ENCODE measurements around the gene KATNAL2.
"Not testable (repeated sequence)": the region's sequence is repeated elsewhere in the genome, so short reads cannot be mapped to it uniquely, and the experiment has no call there.

KATNAL2 gene

DNA sequence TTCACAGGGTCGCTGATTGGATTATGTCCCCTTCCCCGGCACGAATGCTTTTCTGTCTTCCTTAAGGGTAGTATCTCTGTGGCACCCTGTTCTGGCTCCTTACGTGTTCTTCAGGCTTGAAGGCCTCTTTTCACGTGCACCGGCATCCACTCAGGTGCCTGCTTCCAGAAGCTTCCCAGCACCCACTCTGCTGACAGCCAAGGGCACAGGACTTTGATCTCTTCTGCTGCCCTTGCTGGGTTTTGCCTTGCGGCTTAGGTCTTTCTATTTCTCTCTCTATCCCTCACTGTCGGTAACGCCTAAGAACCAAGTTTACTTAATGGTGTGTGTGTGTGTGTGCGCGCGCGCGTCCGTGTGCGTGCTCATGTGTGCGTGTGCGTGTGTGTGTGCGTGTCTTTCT lies 103.4 kb downstream of the KATNAL2 start:
- not testable (repeated sequence) for H3K36me3 ChIP-seq (replicated peaks in 1 of 2; ENCODE audit: control insufficient read depth in 2 of 2, insufficient read depth in 2 of 2, low read length in 2 of 2); H2BK5ac ChIP-seq (ENCODE audit: low read length); H2AFZ ChIP-seq (ENCODE audit: low read length); H4K91ac ChIP-seq (ENCODE audit: low read depth, low read length, poor library complexity); H2BK12ac ChIP-seq (ENCODE audit: low read length); DNase-seq (ENCODE audit: low spot score); H3K27ac ChIP-seq (replicated peaks; ENCODE audit: low read length); H2AK5ac ChIP-seq (ENCODE audit: low read depth, low read length); H3K14ac ChIP-seq (ENCODE audit: low read length); H2BK120ac ChIP-seq (ENCODE audit: low read depth, low read length); H3K4me3 ChIP-seq (ENCODE audit: low read length in 2 of 2); H3K4me2 ChIP-seq (ENCODE audit: insufficient read depth, low read length, poor library complexity, severe bottlenecking); H2BK15ac ChIP-seq (ENCODE audit: low read length); H3K4me1 ChIP-seq (ENCODE audit: control insufficient read depth in 2 of 2, insufficient read depth in 1 of 2, low read depth in 1 of 2, low read length in 2 of 2); H3K18ac ChIP-seq (ENCODE audit: low read length); H3K27me3 ChIP-seq (ENCODE audit: control insufficient read depth in 3 of 3, insufficient read depth in 3 of 3, low read depth in 1 of 3, low read length in 3 of 3); H3K9me3 ChIP-seq (replicated peaks in 1 of 2; ENCODE audit: control insufficient read depth in 2 of 2, insufficient read depth in 1 of 2, low read depth in 1 of 2, low read length in 2 of 2); H3K79me1 ChIP-seq (ENCODE audit: low read depth, low read length); H3K23ac ChIP-seq (ENCODE audit: low read depth, low read length, poor library complexity); H3K9ac ChIP-seq (ENCODE audit: low read depth, low read length, poor library complexity); H3K4ac ChIP-seq (ENCODE audit: low read length); H4K8ac ChIP-seq (ENCODE audit: low read depth, low read length)
- no CpG with 5 or more reads among the region's 19 CpGs for WGBS, 2 donors (ENCODE audit: extremely low coverage in 2 of 2, insufficient read length in 2 of 2, insufficient replicate concordance in 1 of 2)

DNA sequence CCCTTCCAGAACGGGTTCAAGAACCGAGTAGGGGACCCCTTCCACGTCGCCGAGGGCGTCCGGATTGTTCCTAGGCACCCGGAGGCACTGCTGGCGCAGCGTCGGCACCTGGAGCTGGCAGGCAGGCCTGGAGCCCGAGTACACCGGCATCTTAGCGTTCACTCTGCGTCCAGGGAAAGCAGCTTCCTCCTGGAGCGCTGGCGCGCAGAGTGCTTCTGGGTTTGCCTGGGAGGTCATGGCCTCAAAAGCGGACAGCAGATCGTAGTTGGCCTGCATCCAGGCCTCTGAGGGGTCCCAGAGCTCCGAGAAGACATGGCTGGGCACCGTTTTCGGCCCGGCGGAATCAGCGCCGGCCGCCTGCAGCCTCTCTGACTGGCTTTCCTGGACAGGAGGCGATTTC lies 105.4 kb downstream of the KATNAL2 start:
- H2AK5ac ChIP-seq (ENCODE audit: low read depth, low read length); H3K4me3 ChIP-seq (ENCODE audit: low read length in 2 of 2); H3K18ac ChIP-seq (ENCODE audit: low read length); H2BK120ac ChIP-seq (ENCODE audit: low read depth, low read length); H2AFZ ChIP-seq (ENCODE audit: low read length); H2BK12ac ChIP-seq (ENCODE audit: low read length); H3K4me1 ChIP-seq (ENCODE audit: control insufficient read depth in 2 of 2, insufficient read depth in 1 of 2, low read depth in 1 of 2, low read length in 2 of 2); DNase-seq (ENCODE audit: low spot score); H3K4me2 ChIP-seq (ENCODE audit: insufficient read depth, low read length, poor library complexity, severe bottlenecking); H3K9ac ChIP-seq (ENCODE audit: low read depth, low read length, poor library complexity); H3K14ac ChIP-seq (ENCODE audit: low read length); H3K27ac ChIP-seq (replicated peaks; ENCODE audit: low read length); H4K8ac ChIP-seq (ENCODE audit: low read depth, low read length); H3K79me1 ChIP-seq (ENCODE audit: low read depth, low read length); H3K23ac ChIP-seq (ENCODE audit: low read depth, low read length, poor library complexity); H3K9me3 ChIP-seq (replicated peaks in 1 of 2; ENCODE audit: control insufficient read depth in 2 of 2, insufficient read depth in 1 of 2, low read depth in 1 of 2, low read length in 2 of 2); H3K27me3 ChIP-seq (ENCODE audit: control insufficient read depth in 3 of 3, insufficient read depth in 3 of 3, low read depth in 1 of 3, low read length in 3 of 3); H3K36me3 ChIP-seq (replicated peaks in 1 of 2; ENCODE audit: control insufficient read depth in 2 of 2, insufficient read depth in 2 of 2, low read length in 2 of 2); H2BK5ac ChIP-seq (ENCODE audit: low read length); H3K4ac ChIP-seq (ENCODE audit: low read length); H4K91ac ChIP-seq (ENCODE audit: low read depth, low read length, poor library complexity); H2BK15ac ChIP-seq (ENCODE audit: low read length): not testable (repeated sequence)
- WGBS, 2 donors (ENCODE audit: extremely low coverage in 2 of 2, insufficient read length in 2 of 2, insufficient replicate concordance in 1 of 2): no CpG with 5 or more reads among the region's 29 CpGs

DNA sequence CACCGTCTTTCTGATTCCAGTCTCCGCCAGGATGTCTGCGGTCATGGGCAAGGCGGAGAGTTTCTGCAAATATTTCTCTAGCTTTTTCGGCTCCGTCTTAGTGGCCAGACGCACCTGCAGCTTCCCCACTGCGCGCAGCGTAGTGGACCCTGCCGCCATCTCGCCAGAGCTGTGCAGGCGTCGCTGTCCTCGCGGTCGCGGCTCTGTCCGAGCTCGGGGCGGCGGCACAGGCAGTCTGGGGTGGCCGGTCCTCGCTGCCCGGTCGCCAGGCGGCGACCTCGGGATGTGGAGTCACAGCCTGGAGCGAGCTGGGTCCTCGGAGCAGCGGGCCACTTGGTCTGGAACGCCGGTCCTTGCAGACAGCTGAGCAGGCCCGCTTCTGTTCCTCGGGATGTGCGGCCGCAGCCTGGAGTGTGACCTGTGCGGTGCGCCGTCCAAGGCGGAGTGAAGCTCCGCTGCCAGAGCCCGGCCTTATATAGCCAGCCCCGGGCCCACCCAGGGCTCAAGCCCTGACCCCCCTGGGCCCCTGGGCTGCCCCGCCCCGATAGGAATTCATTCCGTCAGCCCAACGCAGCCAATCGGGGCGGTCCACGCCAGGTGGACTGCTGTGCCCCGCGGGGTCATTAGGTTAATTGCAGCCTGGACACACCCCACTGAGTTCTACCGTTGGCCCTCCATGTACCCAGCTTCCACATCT lies 106.5 kb downstream of the KATNAL2 start:
- not testable (repeated sequence) for H3K14ac ChIP-seq (ENCODE audit: low read length); H2BK12ac ChIP-seq (ENCODE audit: low read length); H3K23ac ChIP-seq (ENCODE audit: low read depth, low read length, poor library complexity); H3K27me3 ChIP-seq (ENCODE audit: control insufficient read depth in 3 of 3, insufficient read depth in 3 of 3, low read depth in 1 of 3, low read length in 3 of 3); H3K36me3 ChIP-seq (replicated peaks in 1 of 2; ENCODE audit: control insufficient read depth in 2 of 2, insufficient read depth in 2 of 2, low read length in 2 of 2); H3K27ac ChIP-seq (replicated peaks; ENCODE audit: low read length); H3K4me2 ChIP-seq (ENCODE audit: insufficient read depth, low read length, poor library complexity, severe bottlenecking); H3K9me3 ChIP-seq (replicated peaks in 1 of 2; ENCODE audit: control insufficient read depth in 2 of 2, insufficient read depth in 1 of 2, low read depth in 1 of 2, low read length in 2 of 2); H2AFZ ChIP-seq (ENCODE audit: low read length); DNase-seq (ENCODE audit: low spot score); H3K9ac ChIP-seq (ENCODE audit: low read depth, low read length, poor library complexity); H4K91ac ChIP-seq (ENCODE audit: low read depth, low read length, poor library complexity); H2BK15ac ChIP-seq (ENCODE audit: low read length); H4K8ac ChIP-seq (ENCODE audit: low read depth, low read length); H2BK120ac ChIP-seq (ENCODE audit: low read depth, low read length); H3K4me1 ChIP-seq (ENCODE audit: control insufficient read depth in 2 of 2, insufficient read depth in 1 of 2, low read depth in 1 of 2, low read length in 2 of 2); H3K4ac ChIP-seq (ENCODE audit: low read length); H3K18ac ChIP-seq (ENCODE audit: low read length); H3K4me3 ChIP-seq (ENCODE audit: low read length in 2 of 2); H2AK5ac ChIP-seq (ENCODE audit: low read depth, low read length); H3K79me1 ChIP-seq (ENCODE audit: low read depth, low read length); H2BK5ac ChIP-seq (ENCODE audit: low read length)
- WGBS, 2 donors (ENCODE audit: extremely low coverage in 2 of 2, insufficient read length in 2 of 2, insufficient replicate concordance in 1 of 2): no CpG with 5 or more reads among the region's 55 CpGs

DNA sequence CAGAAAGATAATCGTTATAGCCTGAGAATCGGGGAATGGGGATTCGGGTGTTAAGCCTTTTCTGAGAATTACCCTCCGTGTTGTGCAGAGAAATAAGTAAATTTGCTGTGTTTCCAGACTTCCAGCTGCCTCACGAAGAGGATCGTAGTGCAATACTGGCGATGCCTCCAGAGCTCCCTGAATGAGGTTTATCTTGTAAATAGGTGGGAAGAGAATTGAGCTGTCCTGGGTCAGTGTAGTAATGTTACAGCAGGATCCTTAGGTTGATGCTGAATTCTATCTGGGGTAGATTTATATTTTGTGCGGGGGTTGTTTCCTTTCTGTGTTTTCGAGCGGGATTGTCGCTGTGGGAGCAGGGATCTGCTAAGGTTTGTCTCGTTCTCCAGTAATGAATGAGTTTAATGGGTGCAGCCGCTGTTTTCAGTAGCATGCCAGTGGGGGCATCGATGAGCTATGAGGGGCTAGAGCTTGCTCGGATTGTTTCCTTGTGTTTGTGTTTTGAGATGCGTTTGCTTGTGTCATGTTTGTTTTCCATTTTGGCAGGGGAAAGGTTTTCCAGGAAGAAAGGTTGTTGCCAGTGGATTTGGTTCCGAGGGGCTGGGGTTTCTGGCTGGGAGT lies 108.3 kb downstream of the KATNAL2 start:
- H3K14ac ChIP-seq (ENCODE audit: low read length); DNase-seq (ENCODE audit: low spot score); H2BK5ac ChIP-seq (ENCODE audit: low read length); H4K91ac ChIP-seq (ENCODE audit: low read depth, low read length, poor library complexity); H2AFZ ChIP-seq (ENCODE audit: low read length); H3K9ac ChIP-seq (ENCODE audit: low read depth, low read length, poor library complexity); H4K8ac ChIP-seq (ENCODE audit: low read depth, low read length); H3K4me1 ChIP-seq (ENCODE audit: control insufficient read depth in 2 of 2, insufficient read depth in 1 of 2, low read depth in 1 of 2, low read length in 2 of 2); H2BK120ac ChIP-seq (ENCODE audit: low read depth, low read length); H3K18ac ChIP-seq (ENCODE audit: low read length); H3K9me3 ChIP-seq (replicated peaks in 1 of 2; ENCODE audit: control insufficient read depth in 2 of 2, insufficient read depth in 1 of 2, low read depth in 1 of 2, low read length in 2 of 2); H3K4ac ChIP-seq (ENCODE audit: low read length); H2AK5ac ChIP-seq (ENCODE audit: low read depth, low read length); H3K4me3 ChIP-seq (ENCODE audit: low read length in 2 of 2); H2BK15ac ChIP-seq (ENCODE audit: low read length); H3K27me3 ChIP-seq (ENCODE audit: control insufficient read depth in 3 of 3, insufficient read depth in 3 of 3, low read depth in 1 of 3, low read length in 3 of 3); H3K27ac ChIP-seq (replicated peaks; ENCODE audit: low read length); H3K79me1 ChIP-seq (ENCODE audit: low read depth, low read length); H3K4me2 ChIP-seq (ENCODE audit: insufficient read depth, low read length, poor library complexity, severe bottlenecking); H3K36me3 ChIP-seq (replicated peaks in 1 of 2; ENCODE audit: control insufficient read depth in 2 of 2, insufficient read depth in 2 of 2, low read length in 2 of 2); H2BK12ac ChIP-seq (ENCODE audit: low read length); H3K23ac ChIP-seq (ENCODE audit: low read depth, low read length, poor library complexity): not testable (repeated sequence)
- WGBS, 2 donors (ENCODE audit: extremely low coverage in 2 of 2, insufficient read length in 2 of 2, insufficient replicate concordance in 1 of 2): no CpG with 5 or more reads among the region's 17 CpGs

All from neuronal stem cell (in vitro differentiated cells).